HCT116 (cell line): Measurements from ENCODE around the gene CAMK1D. TPM values are rescaled to one million over a fixed set of nuclear protein-coding genes. Genes with fewer than 3 reads are reported as not detected.
A peak's percentile ranks its signal among the peaks of the same experiment; 100 is the strongest.
"Not testable (repeated sequence)": the region's sequence is repeated elsewhere in the genome, so short reads cannot be mapped to it uniquely, and the experiment has no call there.

Source experiments
- ATAC-seq: fragments of 200-7000 bp; cut with Tn5 transposase; 2 replicates; pipeline ENCODE4 v1.9.1; 2020; ENCODE audit warnings: mild to moderate bottlenecking, moderate library complexity
- BruUV-seq: library from RNA; stranded (reverse); fragments of 400-500 nt; replicated peaks from 2 replicates; lab custom pipeline; 2021; lab: Mats Ljungman, UMichigan
- CTCF ChIA-PET: fragments of 300-600 bp; sonication (Branson Sonifier 250); formaldehyde crosslinking; loops from one replicate; lab custom pipeline; 2021; ENCODE audit warnings: antibody characterized with exemption; lab: Charles Lee
- POLR2A ChIA-PET: fragments of 300-600, 350-600 bp; sonication (Branson Sonifier 250); formaldehyde crosslinking; loops from one replicate; lab custom pipeline; 2021; ENCODE audit warnings: antibody characterized with exemption; lab: Charles Lee
- RAD21 ChIA-PET, 2 experiments: fragments of 300-600 bp; sonication (Branson Sonifier 250); formaldehyde crosslinking; loops; one replicate each; lab custom pipeline; 2023; ENCODE audit warnings: low total read pairs in 2 of 2; ENCODE audit not compliant: uncharacterized antibody in 2 of 2, unreplicated experiment in 2 of 2, low non-redundant PET in 1 of 2; lab: Charles Lee
- DNase-seq: peaks from one replicate; pipeline ENCODE4 v3.0.0-alpha.2; 2010; ENCODE audit warnings: low read depth, low spot score
- H2AFZ ChIP-seq: fragments of 200-600 bp; shearing (Covaris generic), sonication (generic); 2 replicates; pipeline ENCODE4 v1.6.1; 2017; ENCODE audit warnings: low read depth, mixed run types, mixed read lengths, antibody characterized with exemption, low read length; ENCODE audit not compliant: poor library complexity, severe bottlenecking
- H3K27ac ChIP-seq: 2 replicates; pipeline ENCODE4 v1.5.1; 2012; ENCODE audit warnings: low read depth, low read length
- H3K27me3 ChIP-seq: fragments of 200-600 bp; sonication (generic); 2 replicates; pipeline ENCODE4 v1.6.1; 2016; ENCODE audit warnings: mixed run types, low read length, mixed read lengths; ENCODE audit not compliant: insufficient read depth
- H3K36me3 ChIP-seq, 2 experiments: fragments of 200-500 bp in 1 of 2; fragments of 200-600 bp in 1 of 2; sonication (Bioruptor generic) in 1 of 2; sonication (generic) in 1 of 2; 2 replicates each; pipeline versions ENCODE4 v1.5.1 to v1.6.1; 2014 to 2016; ENCODE audit warnings: low read length in 2 of 2, inconsistent platforms in 1 of 2, mixed read lengths in 1 of 2, mixed run types in 1 of 2; ENCODE audit not compliant: insufficient read depth in 2 of 2, control insufficient read depth in 1 of 2
- H3K4me1 ChIP-seq, 2 experiments: fragments of 200-600 bp in 1 of 2; sonication (generic) in 1 of 2; 2 replicates each; pipeline versions ENCODE4 v1.5.1 to v1.6.1; 2012 to 2017; ENCODE audit warnings: low read length in 2 of 2, inconsistent platforms in 1 of 2, mild to moderate bottlenecking in 1 of 2, mixed read lengths in 1 of 2, mixed run types in 1 of 2, moderate library complexity in 1 of 2; ENCODE audit not compliant: insufficient read depth in 2 of 2, control insufficient read depth in 1 of 2
- H3K4me2 ChIP-seq: fragments of 200-600 bp; sonication (generic); 2 replicates; pipeline ENCODE4 v1.6.1; 2017; ENCODE audit warnings: mixed run types, low read length, mixed read lengths
- H3K4me3 ChIP-seq, 2 experiments: fragments of 200-600 bp in 1 of 2; sonication (generic) in 1 of 2; replicated peaks in 1 of 2; 2 replicates each; pipeline ENCODE4 v1.5.1; 2011 to 2016; ENCODE audit warnings: low read length in 2 of 2, control low read depth in 1 of 2, low read depth in 1 of 2, mild to moderate bottlenecking in 1 of 2, mixed read lengths in 1 of 2, mixed run types in 1 of 2
- H3K79me2 ChIP-seq: fragments of 200-600 bp; sonication (generic); 2 replicates; pipeline ENCODE4 v1.6.1; 2017; ENCODE audit warnings: mild to moderate bottlenecking, mixed run types, low read length, moderate library complexity, mixed read lengths; ENCODE audit not compliant: insufficient read depth
- H3K9ac ChIP-seq: fragments of 200-600 bp; sonication (generic); 2 replicates; pipeline ENCODE4 v1.6.1; 2016; ENCODE audit warnings: low read length, mixed read lengths
- H3K9me2 ChIP-seq: fragments of 200-600 bp; sonication (generic), shearing (Covaris generic); 2 replicates; pipeline ENCODE4 v1.6.1; 2017; ENCODE audit warnings: mixed run types, mild to moderate bottlenecking, moderate library complexity; ENCODE audit not compliant: insufficient read depth
- H3K9me3 ChIP-seq, 2 experiments: fragments of 200-500 bp in 1 of 2; fragments of 200-600 bp in 1 of 2; sonication (Bioruptor generic) in 1 of 2; sonication (generic) in 1 of 2; 2 replicates each; pipeline ENCODE4 v1.6.1; 2014 to 2017; ENCODE audit warnings: low read length in 2 of 2, mixed read lengths in 2 of 2, inconsistent platforms in 1 of 2, low read depth in 1 of 2, mild to moderate bottlenecking in 1 of 2, mixed run types in 1 of 2, moderate library complexity in 1 of 2; ENCODE audit not compliant: control insufficient read depth in 1 of 2, insufficient read depth in 1 of 2
- H4K20me1 ChIP-seq: fragments of 200-600 bp; sonication (generic), shearing (Covaris generic); 2 replicates; pipeline ENCODE4 v1.6.1; 2017; ENCODE audit warnings: mixed run types, mild to moderate bottlenecking, moderate library complexity; ENCODE audit not compliant: insufficient read depth
- CBX3 ChIP-seq: IDR thresholded peaks from 2 replicates; pipeline ENCODE4 v1.6.1; 2012; ENCODE audit warnings: low read depth
- EZH2 ChIP-seq: fragments of 200-600 bp; sonication (generic); IDR thresholded peaks from 2 replicates; pipeline ENCODE4 v1.6.1; 2017; ENCODE audit warnings: antibody characterized with exemption, mixed run types
- EZH2phosphoT487 ChIP-seq: fragments of 200-600 bp; IDR thresholded peaks from 2 replicates; pipeline ENCODE4 v1.6.1; 2018; ENCODE audit warnings: antibody characterized with exemption, borderline replicate concordance
- JUND ChIP-seq: IDR thresholded peaks from 2 replicates; pipeline ENCODE4 v1.6.1; 2012
- POLR2A ChIP-seq: IDR thresholded peaks from 2 replicates; pipeline ENCODE4 v1.7.0; 2011; ENCODE audit warnings: borderline replicate concordance; ENCODE audit not compliant: insufficient read depth, insufficient read length; ENCODE audit errors: extremely low read depth
- RAD21 ChIP-seq: IDR thresholded peaks from 2 replicates; pipeline ENCODE4 v1.6.1; 2012; ENCODE audit warnings: low read depth, mild to moderate bottlenecking
- SIN3A ChIP-seq: IDR thresholded peaks from 2 replicates; pipeline ENCODE4 v1.6.1; 2012; ENCODE audit warnings: low read depth
- SP1 ChIP-seq: IDR thresholded peaks from 2 replicates; pipeline ENCODE4 v1.6.1; 2012; ENCODE audit warnings: low read depth
- SRF ChIP-seq: IDR thresholded peaks from 2 replicates; pipeline ENCODE4 v1.6.1; 2012; ENCODE audit warnings: low read depth
- YY1 ChIP-seq: IDR thresholded peaks from 2 replicates; pipeline ENCODE4 v1.6.1; 2011; ENCODE audit warnings: low read length, low read depth, moderate library complexity, mild to moderate bottlenecking; ENCODE audit not compliant: insufficient replicate concordance; ENCODE audit errors: extremely low read depth
- ZNF274 ChIP-seq: fragments of 200-500 bp; sonication (Bioruptor generic); IDR thresholded peaks from 2 replicates; pipeline ENCODE4 v1.6.1; 2014; ENCODE audit warnings: mild to moderate bottlenecking, low read depth, low read length, inconsistent platforms
- intact Hi-C: fragments of 100-400 bp; cut with micrococcal nuclease; formaldehyde crosslinking; loops from 2 replicates; pipeline ENCODE4 v1.10.0; 2022
- total RNA-seq: library from RNA; stranded (reverse); gene quantifications from one replicate; pipeline ENCODE4 v1.2.1, GENCODE V29; 2021; ENCODE audit not compliant: unreplicated experiment
- TF ChIP-seq, protein P1 (sequence below), 3 experiments: fragments of 200-600 bp in 1 of 3; sonication (generic) in 1 of 3; IDR thresholded peaks in 2 of 3; conservative IDR thresholded peaks in 1 of 3; 2 replicates each; pipeline ENCODE4 v1.5.1; 2012 to 2017; ENCODE audit warnings: low read depth in 2 of 3, low read length in 2 of 3, antibody characterized with exemption in 1 of 3, borderline replicate concordance in 1 of 3, control low read depth in 1 of 3, mild to moderate bottlenecking in 1 of 3, mixed read lengths in 1 of 3, mixed run types in 1 of 3, moderate library complexity in 1 of 3; ENCODE audit not compliant: insufficient read depth in 1 of 3

Gene CAMK1D
- total RNA-seq, 1 experiment from 2014 or later: 9.6 TPM

DNA sequence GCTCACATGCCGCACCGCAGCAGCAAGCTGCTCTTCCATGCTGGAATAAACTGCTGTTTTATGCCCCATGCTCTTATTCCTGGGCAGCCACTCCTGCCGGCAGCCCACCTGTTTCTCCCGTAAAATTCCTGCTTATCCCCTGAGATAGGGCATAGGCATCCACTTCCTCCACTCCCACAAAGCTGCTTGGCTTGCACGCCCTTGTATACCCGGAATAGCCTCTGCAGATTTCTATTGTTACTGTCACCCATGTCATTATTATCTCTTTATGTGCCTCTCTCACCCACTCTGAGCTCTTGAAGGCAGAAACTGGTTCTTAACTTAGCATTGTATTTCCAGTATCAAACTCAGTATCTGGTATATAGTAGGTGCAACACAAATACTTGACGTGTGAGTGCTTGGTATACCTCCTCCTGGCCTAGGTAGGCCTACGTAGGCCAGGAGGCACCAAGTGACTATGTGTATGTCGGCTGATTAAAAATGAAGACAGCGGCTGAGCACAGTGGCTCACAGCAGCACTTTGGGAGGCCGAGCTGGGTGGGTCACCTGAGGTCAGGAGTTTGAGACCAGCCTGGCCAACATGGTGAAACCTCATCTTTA is 458.8 kb downstream of the CAMK1D start:
- TF ChIP-seq EZH2phosphoT487: no peak
- TF ChIP-seq SP1: no peak
- TF ChIP-seq POLR2A: no peak
- no peak for TF ChIP-seq SRF
- no peak for TF ChIP-seq CBX3
- no peak for TF ChIP-seq YY1
- TF ChIP-seq EZH2: no peak
- no peak for TF ChIP-seq ZNF274
- TF ChIP-seq SIN3A: no peak
- TF ChIP-seq RAD21: no peak
- TF ChIP-seq JUND: no peak
- intact Hi-C loops: no loop called here
- H3K79me2 ChIP-seq: no peaks in the 10 kb centered on the region
- ChIA-PET POLR2A (no interaction called here), CTCF (no interaction called here), RAD21 (no interaction called here)
- no peaks in the 10 kb centered on the region for H3K9me2 ChIP-seq
- no peak overlapping the region for H3K4me3 ChIP-seq
- BruUV-seq: no TSS peak
- H3K9ac ChIP-seq: no peak overlapping the region
- ATAC-seq: no peak
- H3K27ac ChIP-seq: no peak overlapping the region
- no peaks in the 10 kb centered on the region for H3K27me3 ChIP-seq
- H3K9me3 ChIP-seq: no peaks in the 10 kb centered on the region
- H2AFZ ChIP-seq: no peak overlapping the region
- no peak overlapping the region for H3K4me2 ChIP-seq
- DNase-seq: no peak
- H3K36me3 ChIP-seq: no peaks in the 10 kb centered on the region
- H4K20me1 ChIP-seq: no peaks in the 10 kb centered on the region
- H3K4me1 ChIP-seq: no peaks in the 10 kb centered on the region

DNA sequence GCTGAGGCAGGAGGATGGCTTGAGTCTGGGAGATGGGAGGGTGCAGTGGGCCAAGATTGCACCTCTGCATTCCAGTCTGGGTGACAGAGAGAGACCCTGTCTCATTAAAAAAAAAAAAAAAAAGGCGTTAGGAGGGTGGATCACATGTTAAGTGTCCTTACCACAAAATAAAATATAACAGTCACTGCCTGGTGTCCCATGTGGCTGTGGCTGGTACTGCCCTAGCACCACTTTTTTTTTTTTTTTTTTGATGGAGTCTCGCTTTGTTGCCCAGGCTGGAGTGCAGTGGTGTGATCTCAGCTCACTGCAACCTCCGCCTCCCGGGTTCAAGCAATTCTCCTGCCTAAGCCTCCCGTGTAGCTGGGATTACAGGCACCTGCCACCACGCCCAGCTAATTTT is 460.7 kb downstream of the CAMK1D start:
- H3K9ac ChIP-seq, H3K9me3 ChIP-seq, H4K20me1 ChIP-seq, H3K4me1 ChIP-seq, H3K27me3 ChIP-seq, BruUV-seq, H3K27ac ChIP-seq, H3K79me2 ChIP-seq, RAD21 ChIA-PET, POLR2A ChIA-PET, H3K4me3 ChIP-seq, intact Hi-C loops, DNase-seq, H3K9me2 ChIP-seq, CTCF ChIA-PET, H2AFZ ChIP-seq, H3K4me2 ChIP-seq, H3K36me3 ChIP-seq: not testable (repeated sequence)
- TF ChIP-seq, protein P1, sequence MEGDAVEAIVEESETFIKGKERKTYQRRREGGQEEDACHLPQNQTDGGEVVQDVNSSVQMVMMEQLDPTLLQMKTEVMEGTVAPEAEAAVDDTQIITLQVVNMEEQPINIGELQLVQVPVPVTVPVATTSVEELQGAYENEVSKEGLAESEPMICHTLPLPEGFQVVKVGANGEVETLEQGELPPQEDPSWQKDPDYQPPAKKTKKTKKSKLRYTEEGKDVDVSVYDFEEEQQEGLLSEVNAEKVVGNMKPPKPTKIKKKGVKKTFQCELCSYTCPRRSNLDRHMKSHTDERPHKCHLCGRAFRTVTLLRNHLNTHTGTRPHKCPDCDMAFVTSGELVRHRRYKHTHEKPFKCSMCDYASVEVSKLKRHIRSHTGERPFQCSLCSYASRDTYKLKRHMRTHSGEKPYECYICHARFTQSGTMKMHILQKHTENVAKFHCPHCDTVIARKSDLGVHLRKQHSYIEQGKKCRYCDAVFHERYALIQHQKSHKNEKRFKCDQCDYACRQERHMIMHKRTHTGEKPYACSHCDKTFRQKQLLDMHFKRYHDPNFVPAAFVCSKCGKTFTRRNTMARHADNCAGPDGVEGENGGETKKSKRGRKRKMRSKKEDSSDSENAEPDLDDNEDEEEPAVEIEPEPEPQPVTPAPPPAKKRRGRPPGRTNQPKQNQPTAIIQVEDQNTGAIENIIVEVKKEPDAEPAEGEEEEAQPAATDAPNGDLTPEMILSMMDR (IDR thresholded peaks at IDR 0.05 in 2 of 3, conservative IDR thresholded peaks at IDR 0.05 in 1 of 3; ENCODE audit: borderline replicate concordance in 1 of 3, insufficient read depth in 1 of 3, low read depth in 2 of 3, low read length in 2 of 3): peak in 2 of 3 experiments; percentile 23 to 29; a peak in 1 of 6 replicates
- ATAC-seq: peak; percentile 69
